GM19025 (cell line): ENCODE results near the gene MACROD2.

Experiments
- ATAC-seq: cut with Tn5 transposase; IDR thresholded peaks from one replicate; pipeline ENCODE4 v1.9.1; 2021; ENCODE audit warnings: mild to moderate bottlenecking, low read depth, moderate library complexity; ENCODE audit not compliant: unreplicated experiment

The MACROD2 gene

DNA sequence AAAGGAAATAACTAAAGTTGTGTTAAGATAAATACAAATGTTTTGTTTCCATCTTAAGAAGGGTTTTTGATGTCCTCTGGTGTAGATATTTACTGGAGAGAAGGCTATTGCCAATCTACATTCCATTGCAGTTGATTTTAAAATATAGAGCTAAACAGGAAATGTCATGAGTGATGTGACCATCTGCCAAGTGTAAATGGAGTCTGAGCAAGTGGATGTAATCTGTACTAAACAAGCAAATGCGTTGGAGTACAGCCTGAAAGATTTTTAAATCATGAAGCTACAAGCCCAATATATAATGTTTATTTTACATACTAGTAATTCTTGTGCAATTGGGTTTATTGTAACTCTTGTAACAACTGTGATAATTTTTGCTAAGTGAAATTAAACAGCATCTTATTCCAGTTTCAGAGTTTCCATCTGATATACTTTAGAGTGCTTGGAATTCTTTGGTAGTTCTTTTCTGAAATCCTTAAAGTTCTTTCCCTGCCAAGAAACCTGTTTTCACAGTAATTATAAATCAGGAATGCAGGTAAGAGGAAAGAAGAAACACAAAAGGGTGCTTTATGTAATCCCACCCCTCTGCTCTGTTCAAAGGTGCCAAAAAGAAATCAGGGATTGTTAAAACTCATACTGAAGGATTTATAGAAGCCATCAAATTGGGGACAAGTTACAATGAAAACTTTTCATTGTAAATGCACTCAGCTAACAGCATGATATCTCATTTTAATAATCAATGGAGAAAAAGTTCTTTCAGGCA, 389.3 kb downstream of the MACROD2 start:
- no peak for ATAC-seq

DNA sequence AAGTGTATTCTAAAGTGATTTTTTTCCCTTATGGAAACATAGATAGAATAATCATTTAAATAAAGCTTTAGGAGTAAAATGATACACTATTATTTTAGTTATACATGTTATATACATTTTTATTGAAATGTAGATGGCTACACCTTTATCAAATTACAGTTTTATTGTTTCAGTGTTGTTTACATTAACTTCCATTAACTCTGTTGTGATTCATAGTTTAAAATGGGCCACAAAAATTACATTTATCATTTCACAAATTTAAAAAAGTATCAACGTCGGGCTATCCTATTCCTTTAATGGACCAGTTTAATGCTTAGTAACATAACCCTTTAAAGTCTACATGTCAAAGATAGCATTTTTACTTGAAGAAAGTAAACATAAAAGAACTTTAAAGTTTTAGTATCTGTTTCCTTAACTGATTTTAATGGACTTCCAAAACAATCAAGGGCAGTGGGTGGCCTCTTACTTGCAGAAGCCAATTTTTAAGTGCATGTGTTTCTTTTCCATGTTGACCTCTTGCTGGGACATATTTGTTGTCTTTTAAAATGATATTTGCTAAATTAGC, 389.9 kb downstream of the MACROD2 start:
- no peak for ATAC-seq

DNA sequence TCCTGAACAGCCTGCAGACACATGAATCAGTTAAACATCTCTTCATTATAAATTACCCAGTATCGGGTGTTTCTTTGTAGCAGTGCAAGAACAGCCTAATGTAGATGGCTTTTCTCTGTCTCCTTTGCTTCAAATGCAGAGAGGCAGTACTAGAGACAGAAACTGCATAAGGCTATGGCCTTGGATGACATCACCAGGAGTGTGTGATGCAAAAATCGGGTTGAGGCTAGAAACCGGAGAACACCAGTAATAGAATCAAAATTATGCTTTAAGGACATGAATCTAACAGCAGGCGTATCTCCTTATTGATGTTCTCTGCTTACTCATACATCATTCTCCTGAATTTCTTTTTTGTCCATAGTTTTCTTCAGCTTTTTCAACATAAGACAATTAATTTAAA, 391.4 kb downstream of the MACROD2 start:
- no peak for ATAC-seq

DNA sequence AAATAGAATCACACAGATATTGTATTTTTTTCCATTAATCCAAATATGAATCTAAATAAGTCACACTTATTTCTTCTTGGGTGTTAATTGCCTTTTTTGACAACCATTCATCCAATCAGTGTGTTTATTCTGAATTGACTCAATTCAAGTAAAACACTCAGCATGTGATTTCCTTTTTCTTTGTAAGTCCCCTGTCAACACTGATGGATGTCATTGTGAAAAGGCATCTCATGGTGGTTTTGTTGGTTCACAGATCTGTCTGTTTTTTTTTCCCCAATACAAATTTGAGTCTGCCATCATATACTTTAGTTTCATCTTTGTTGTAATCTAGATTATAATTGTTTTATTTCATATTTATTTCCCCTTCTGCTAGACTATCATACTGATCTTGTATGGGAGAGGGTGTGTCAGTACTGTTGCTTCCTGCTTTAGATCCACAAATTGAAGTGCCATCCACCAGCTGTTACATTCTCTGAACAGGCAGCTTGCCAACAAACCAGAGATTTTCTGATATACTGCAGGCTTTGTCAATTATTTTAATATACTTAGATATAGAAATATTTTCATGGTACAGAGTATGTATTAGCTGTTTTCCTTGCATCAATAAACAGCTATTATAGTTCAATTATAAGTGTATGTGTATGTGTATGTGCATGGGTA, 406.3 kb downstream of the MACROD2 start:
- no peak for ATAC-seq

DNA sequence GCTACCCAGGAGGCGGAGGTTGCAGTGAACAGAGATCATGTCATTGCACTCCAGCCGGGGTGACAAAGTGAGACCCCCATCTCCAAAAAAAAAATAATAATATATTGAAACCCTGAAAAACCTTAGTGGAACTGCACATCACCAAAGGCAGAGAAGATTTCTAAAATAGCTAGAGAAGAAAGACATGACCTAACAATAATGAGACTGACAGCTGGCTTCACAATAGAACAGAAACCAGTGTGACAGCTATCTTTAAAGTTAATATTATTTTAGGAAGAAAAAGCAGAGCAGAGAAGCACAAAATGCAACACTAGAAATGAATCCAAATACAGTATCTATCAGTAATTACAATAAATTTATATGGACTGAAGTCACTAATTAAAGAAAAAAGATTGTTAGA, 409.2 kb downstream of the MACROD2 start:
- no peak for ATAC-seq

DNA sequence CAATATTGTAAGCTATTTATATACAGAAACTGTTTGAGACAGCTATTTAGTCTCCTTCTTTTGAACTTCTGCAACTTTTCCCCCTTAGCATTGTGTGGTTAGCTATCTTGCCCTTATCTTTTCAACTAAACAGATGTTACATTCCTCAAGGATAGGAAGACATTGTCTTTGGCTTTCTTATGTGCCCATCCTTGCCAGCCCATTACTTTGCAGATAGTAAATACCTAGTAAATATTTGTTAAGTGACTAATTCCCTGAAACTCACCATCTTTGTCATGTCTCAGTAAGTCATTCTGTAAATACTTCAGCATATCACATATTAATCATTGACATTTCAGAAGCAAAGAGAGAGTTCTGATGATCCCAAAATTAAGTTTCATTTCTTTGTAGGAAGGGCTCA, 411.2 kb downstream of the MACROD2 start:
- peak; percentile 60 for ATAC-seq

DNA sequence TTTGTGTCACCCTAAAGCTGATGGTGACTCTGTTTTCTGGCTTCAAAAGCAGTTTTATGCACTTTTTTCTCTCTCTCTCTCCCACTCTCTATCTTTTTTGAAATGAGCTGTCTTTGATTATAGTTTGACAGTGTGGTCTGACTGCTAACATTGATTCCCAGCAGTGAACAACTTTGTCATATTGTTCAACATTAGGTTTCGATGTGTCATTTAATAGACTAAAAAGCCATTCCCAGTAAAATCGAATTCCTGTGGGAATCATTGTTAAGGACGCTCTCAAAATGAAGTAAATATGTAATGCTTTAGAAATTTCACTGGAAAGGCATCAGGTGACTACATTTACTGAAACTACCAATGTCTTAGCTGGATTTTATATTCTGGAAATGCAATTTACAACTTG, 412.0 kb downstream of the MACROD2 start:
- ATAC-seq: no peak

DNA sequence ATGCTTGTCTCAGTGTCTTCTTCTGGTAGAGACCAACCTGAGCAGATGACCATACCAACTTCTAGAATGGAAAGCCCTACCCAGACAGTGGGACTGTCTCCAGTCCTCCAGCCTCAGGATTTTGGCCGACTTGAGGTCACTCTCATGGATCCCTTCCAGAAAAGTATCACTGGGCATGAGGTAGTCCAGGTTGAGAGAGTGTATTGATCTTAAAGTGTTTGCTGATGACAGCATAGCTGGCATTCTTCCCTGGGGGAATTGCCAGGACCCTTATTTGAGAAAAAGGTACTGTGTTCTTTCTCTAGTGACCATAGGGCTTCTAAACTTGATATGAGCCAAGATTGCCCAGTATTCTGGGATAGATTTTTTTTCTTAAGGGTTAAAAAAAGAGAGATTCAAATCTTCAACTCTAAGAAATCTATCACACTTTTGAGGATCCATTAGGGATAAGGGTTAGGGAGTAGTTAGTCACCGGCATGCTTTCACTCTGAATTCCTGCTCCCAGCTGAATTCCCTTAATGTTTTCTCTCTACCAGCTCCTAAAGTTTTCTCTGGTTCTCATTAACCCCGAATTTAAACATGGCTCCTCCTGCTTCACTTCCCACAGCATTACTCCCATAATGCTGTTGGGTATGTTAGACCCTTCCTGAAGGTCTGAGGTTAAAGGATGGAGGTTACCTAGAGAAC, 415.7 kb downstream of the MACROD2 start:
- no peak for ATAC-seq

DNA sequence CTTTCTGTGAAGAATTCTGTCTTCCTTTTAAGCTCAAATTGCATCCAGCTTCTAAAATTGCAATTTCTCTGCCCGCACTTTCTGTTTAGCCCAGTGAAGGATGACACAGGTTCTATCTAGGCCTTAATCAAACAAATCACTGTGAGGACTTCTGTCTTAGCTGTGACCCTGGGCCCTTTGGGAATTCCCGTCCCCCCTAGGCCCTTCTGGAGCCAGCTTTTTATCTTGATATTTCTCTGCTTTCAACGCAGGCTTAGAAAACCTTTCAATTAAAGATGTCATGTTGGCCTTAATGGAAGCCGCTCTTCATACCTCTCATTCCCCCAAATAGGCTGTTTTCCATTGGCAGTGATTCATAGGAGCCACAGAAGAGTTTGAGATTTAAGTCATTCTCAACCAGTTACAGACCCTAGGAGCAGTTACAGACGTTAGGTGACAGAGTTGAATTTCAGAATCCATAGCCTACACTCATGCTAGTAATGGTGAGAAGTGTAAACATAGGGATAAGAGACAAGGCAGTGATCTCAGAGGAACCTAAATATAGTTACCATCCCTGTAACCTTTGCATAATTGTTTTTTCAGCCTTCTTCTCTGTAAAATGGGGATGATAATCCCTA, 416.9 kb downstream of the MACROD2 start:
- ATAC-seq: no peak

DNA sequence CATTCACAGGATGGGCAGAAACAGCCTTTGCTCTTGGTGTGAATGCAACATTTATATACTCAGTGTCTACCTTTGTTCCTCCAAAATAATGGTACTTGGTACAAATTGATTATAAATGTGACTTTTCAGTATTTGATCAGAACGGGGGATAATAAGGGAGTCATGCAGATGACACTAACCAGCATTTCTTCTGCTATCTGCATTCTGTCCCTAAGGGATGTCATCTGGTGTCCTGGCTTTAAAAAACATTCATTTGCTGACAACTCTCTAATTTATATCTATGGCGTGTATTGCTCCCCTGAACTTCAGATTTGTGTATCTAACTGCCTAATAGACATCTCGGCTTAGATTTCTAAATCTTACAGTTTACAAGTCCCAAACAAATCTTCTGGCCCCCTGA, 418.5 kb downstream of the MACROD2 start:
- no peak for ATAC-seq

DNA sequence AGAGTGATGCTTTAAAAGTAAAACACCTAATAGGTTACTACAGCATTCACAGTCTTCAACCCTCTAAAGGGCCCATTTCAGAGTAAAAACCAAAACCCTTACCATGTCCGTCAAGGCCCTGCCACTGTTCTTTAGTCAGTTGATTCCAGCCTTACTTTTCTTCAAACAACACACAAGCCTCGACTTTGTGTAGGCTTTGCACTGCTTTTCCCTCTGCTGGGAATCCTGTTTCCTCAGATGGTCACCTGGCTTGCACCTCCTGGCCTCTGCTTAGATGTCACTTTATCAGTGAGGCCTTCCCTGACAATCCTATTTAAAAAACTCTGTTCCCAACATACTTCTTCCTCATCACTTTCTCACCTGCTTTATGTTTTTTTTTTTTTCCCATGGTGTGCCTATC, 419.2 kb downstream of the MACROD2 start:
- no peak for ATAC-seq

DNA sequence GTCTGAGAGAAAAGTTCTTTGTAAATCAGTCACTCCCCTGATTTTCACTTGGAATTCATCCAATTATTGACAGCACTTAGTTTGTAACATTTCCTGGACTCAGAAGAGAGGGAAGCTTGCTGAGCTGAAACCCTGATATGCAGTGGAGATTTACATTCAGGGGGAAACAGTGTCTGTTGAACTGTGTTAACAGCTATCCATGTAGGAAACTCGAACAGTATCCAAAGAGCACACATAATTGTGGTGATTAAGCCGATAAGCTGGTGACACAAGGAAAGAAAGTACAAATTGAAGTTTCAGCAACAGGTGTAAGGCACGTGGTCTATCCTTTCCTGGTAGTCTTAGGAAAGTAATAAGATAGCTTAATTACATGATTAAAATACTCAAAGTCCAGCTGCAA, 420.2 kb downstream of the MACROD2 start:
- no peak for ATAC-seq

DNA sequence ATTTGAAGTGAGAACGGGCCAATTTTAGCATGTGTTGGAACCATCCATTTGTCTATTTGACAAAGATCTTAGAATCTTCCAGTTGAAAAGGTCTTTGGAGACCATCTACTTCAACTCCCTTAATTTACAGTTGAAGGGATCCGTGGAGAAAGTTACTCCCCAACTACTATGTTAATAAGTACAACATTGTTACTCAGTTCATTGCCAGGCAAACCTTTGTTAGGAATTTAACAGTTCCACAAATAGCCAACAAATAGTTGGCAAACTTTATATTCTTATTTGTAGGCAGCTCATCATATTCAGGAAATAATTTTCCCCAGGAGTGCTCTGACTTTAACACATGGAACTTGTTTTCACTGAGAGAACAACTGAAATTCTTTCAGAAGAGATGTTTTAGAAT, 423.1 kb downstream of the MACROD2 start:
- ATAC-seq: no peak

DNA sequence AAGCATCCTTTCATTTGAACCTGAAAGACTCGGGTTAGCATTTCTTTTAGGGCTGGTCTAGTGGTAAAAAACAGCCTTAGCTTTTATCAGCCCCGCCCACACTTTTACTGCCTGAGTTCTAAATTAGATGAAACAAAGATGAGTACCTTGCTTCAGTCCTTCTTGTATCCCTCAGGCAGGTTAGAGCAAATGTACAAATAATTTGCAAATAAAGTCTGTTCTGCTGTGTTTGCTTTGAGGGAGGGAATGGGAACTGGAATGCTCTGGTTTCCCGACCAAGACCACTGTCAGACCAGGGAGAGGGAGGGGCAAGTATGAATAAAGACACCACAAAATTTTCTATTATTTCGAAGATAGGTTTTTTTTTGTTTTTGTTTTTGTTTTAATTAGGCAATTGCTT, 427.6 kb downstream of the MACROD2 start:
- no peak for ATAC-seq

DNA sequence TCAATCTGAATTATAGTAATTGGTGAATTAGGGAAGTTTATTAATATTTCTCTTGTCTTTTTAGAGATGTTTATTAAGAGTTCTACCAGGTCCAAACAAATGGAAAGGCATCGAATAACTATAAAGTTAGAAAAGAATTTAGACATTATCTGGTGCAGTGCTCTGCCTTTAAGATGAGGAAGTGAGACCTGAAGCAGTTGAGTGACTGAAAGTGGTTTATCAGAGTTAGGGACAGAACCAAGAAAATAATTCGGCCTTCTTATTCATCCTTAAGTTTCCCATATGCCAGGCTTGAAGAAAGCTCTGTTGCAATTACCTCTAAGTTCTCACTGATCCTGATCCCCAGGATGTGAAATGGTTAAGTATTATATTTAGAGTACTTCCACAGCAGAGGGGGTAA, 436.3 kb downstream of the MACROD2 start:
- no peak for ATAC-seq

DNA sequence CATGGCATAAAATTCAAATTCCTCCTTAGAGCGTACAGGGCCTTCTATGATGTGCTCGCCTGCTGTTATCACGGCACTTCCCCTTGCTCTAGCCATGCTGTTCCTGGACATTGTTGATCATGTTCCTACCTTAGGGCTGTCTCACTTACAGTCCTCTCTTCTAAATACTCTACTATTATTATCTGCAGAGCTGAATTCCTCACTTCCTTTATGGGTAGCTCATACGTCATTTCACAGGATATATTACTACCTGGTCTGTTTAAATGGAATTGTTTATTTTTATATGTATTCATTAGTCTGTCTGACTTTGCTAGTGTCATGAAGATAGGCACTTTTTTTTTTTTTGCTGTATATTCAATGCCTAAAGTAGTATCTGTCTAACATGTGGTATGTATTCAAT, 436.8 kb downstream of the MACROD2 start:
- ATAC-seq: no peak

DNA sequence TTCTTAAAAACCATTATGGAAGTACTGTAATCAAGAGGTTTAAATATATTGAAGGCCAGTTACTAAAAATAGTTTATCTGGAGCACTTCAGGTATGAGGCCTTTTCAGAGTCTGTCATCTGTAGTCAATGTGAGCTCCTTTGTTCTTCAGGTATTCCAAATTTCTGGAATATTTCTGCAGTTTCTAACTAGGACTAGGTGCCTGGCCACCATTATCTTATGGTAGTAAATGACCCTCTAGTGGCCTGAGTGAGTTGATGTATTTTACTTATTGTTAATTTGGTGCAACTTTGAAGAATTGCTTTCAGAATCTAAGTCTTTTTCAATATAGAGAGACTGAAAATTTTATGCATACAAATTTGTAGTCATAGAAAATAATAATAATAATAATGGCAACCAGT, 437.3 kb downstream of the MACROD2 start:
- ATAC-seq: no peak

DNA sequence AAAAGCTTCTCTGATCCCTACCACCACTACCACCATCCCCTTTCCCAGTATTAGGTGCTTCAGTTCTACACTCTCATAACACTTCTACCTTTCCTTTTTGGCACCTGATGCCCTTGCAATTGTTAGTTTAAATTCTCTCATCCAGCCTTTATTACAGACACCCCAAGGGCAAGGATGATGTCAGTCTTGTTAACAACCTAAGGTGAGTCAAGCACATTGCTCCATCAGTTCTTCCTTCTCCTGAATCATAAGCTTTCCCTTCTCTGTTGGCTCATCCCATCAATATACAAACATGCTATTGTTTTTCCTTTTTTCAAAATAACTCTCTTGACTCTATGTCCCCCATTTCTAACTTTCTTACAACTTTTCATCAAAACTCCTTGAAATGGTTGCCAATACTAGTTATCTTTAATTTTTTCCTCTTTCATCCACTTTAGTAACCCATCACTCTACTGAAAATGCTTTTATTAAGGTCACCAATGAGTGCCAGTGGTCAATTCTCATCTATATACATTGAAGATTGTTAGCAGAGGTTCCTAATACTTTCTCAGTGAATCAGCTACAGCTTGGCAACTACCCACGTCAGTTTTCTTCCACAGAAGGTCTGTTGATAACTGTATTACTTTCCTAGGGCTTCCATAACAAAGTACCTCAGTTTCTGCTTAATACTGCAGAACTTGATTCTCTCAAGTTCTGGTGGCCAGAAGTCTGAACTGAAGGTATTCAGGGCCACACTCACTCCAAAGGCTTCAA, 439.2 kb downstream of the MACROD2 start:
- no peak for ATAC-seq

DNA sequence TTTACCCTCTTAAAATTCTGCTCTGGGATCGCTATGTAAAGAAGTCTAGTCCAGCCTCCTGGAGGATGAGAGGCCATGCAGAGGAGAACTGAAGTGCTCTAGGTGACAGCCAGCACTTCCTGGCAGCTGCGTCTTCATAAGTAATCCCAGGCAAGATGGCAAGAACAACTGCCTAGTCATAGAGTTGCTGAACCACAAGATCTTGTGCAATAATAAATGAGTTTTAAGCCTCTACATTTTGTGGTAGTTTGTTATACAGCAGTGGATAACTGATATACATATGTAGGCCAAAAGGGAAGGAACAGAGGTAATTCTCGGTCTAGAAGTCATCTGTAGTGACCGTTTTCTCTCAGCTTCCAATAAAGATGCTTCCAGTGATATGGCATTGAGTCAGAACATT, 445.9 kb downstream of the MACROD2 start:
- ATAC-seq: no peak

DNA sequence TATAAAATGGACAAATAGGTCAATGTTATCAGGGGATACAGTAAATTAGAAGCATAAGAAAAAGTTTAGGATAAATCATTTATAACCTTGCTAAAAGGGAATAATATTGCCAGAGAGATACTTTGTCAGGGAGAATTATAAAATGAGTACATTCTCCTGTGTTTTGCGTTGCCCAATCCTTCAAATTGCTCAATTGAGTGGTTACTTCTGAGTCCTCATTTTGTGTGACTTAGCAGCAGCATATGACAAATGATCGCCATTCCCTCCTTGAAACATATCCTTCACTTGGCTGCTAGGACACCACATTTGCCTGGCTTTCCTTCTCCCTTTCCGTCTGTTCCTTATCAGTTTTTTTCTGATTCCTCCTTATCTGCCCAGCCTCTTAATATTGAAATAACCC, 448.8 kb downstream of the MACROD2 start:
- ATAC-seq: no peak
